ENCODE measurements around the gene MICA.

MICA gene

GRCh38 chr6:31400467-31401289, 2.7 kb upstream of the MICA start:
- no peak for TF ChIP-seq CREB1 (IDR thresholded peaks at IDR 0.05; ENCODE audit: low read depth)
- no peak for TF ChIP-seq REST (IDR thresholded peaks at IDR 0.05; ENCODE audit: low read depth)
- peak; percentile 66 for TF ChIP-seq YY1 (IDR thresholded peaks at IDR 0.05; ENCODE audit: low read depth)
- no peak for TF ChIP-seq EGR1 (IDR thresholded peaks at IDR 0.05)
- no peak; the same call in none of the 2 replicates for TF ChIP-seq TAF1 (IDR thresholded peaks at IDR 0.05; ENCODE audit: low read depth)
- TF ChIP-seq EP300 (IDR thresholded peaks at IDR 0.05; ENCODE audit: borderline replicate concordance), result no peak
- TF ChIP-seq FOXM1 (IDR thresholded peaks at IDR 0.05; ENCODE audit: borderline replicate concordance, low read depth), result no peak
- no peak for TF ChIP-seq NFIC (IDR thresholded peaks at IDR 0.05)
- TF ChIP-seq USF1 (IDR thresholded peaks at IDR 0.05), result no peak
- TF ChIP-seq RAD21 (IDR thresholded peaks at IDR 0.05; ENCODE audit: low read depth), result no peak
- TF ChIP-seq TEAD4 (IDR thresholded peaks at IDR 0.05), result no peak
- TF ChIP-seq TCF12 (IDR thresholded peaks at IDR 0.05; ENCODE audit: low read depth), result no peak
- TF ChIP-seq MAX (IDR thresholded peaks at IDR 0.05), result no peak
- TF ChIP-seq CEBPB (IDR thresholded peaks at IDR 0.05), result 0 out of 2 replicates have a peak, but pooled peaks have one; percentile 43

GRCh38 chr6:31401403-31401802, 2.0 kb upstream of the MICA start:
- TF ChIP-seq RAD21 (IDR thresholded peaks at IDR 0.05; ENCODE audit: low read depth), result no peak
- TF ChIP-seq ZBTB7A (IDR thresholded peaks at IDR 0.05; ENCODE audit: low read depth), result no peak
- TF ChIP-seq CREB1 (IDR thresholded peaks at IDR 0.05; ENCODE audit: low read depth), result no peak
- TF ChIP-seq EGR1 (IDR thresholded peaks at IDR 0.05), result no peak
- TF ChIP-seq TEAD4 (IDR thresholded peaks at IDR 0.05), result peak; percentile 53; the same call in 1 of the 2 replicates

- TF ChIP-seq EP300 (IDR thresholded peaks at IDR 0.05; ENCODE audit: borderline replicate concordance), result no peak
- TF ChIP-seq RAD21 (IDR thresholded peaks at IDR 0.05; ENCODE audit: low read depth), result no peak
- TF ChIP-seq TCF12 (IDR thresholded peaks at IDR 0.05; ENCODE audit: low read depth), result no peak
- no peak for TF ChIP-seq CREB1 (IDR thresholded peaks at IDR 0.05; ENCODE audit: low read depth)
- TF ChIP-seq ZBTB7A (IDR thresholded peaks at IDR 0.05; ENCODE audit: low read depth), result peak; percentile 40; the same call in 1 of the 2 replicates
- no peak for TF ChIP-seq CEBPB (IDR thresholded peaks at IDR 0.05)
- TF ChIP-seq YY1 (IDR thresholded peaks at IDR 0.05; ENCODE audit: low read depth), result no peak
These were observed 792 bp upstream of the MICA start for GRCh38 chr6:31402324-31403282.

- TF ChIP-seq CEBPB (IDR thresholded peaks at IDR 0.05) (no peak), MAX (IDR thresholded peaks at IDR 0.05) (no peak), TAF1 (IDR thresholded peaks at IDR 0.05; ENCODE audit: low read depth) (no peak)
These were observed 2.6 kb downstream of the MICA start for GRCh38 chr6:31405996-31406395.

- no peak for TF ChIP-seq REST (IDR thresholded peaks at IDR 0.05; ENCODE audit: low read depth)
These were observed 4.3 kb downstream of the MICA start for GRCh38 chr6:31407699-31408098.

- TF ChIP-seq CREB1 (IDR thresholded peaks at IDR 0.05; ENCODE audit: low read depth), result no peak
- TF ChIP-seq FOXM1 (IDR thresholded peaks at IDR 0.05; ENCODE audit: borderline replicate concordance, low read depth), result no peak
- no peak for TF ChIP-seq REST (IDR thresholded peaks at IDR 0.05; ENCODE audit: low read depth)
- no peak for TF ChIP-seq NFIC (IDR thresholded peaks at IDR 0.05)
- no peak for TF ChIP-seq TEAD4 (IDR thresholded peaks at IDR 0.05)
These were observed 9.1 kb downstream of the MICA start for GRCh38 chr6:31412506-31412905.
